GM12878 (cell line): ENCODE results near the gene NTSR1. TPM values are rescaled to one million over a fixed set of nuclear protein-coding genes. Genes with fewer than 3 reads are reported as not detected.

Experiments
- ATAC-seq: fragments of 200-7000 bp; cut with Tn5 transposase; 3 replicates; pipeline ENCODE4 v1.9.1; 2020; ENCODE audit warnings: mild to moderate bottlenecking, moderate library complexity
- BruUV-seq: library from RNA; stranded (reverse); fragments of 400-500 nt; replicated peaks from 2 replicates; lab custom pipeline; 2021; lab: Mats Ljungman, UMichigan
- CTCF ChIA-PET: fragments of 300-600 bp; sonication (Branson Sonifier 250); formaldehyde crosslinking; extraction: SDS; loops from one replicate; lab custom pipeline; 2021; ENCODE audit warnings: inconsistent platforms; lab: Yijun Ruan, JAX
- POLR2A ChIA-PET: fragments of 350-600 bp; formaldehyde crosslinking; extraction: SDS; loops from one replicate; lab custom pipeline; 2021; ENCODE audit warnings: inconsistent platforms; lab: Charles Lee
- RAD21 ChIA-PET: fragments of 300-600 bp; sonication (Branson Sonifier 250); formaldehyde crosslinking; loops from one replicate; lab custom pipeline; 2023; ENCODE audit warnings: antibody characterized with exemption; ENCODE audit not compliant: unreplicated experiment; lab: Charles Lee
- SMC1A ChIA-PET: fragments of 300-600 bp; sonication (Branson Sonifier 250); formaldehyde crosslinking; loops from one replicate; lab custom pipeline; 2023; ENCODE audit not compliant: unreplicated experiment, uncharacterized antibody; lab: Charles Lee
- DNase-seq: peaks from one replicate; pipeline ENCODE4 v3.0.0-alpha.2; 2011; ENCODE audit warnings: low read depth, low spot score
- FAIRE-seq: peaks from 3 replicates; lab custom pipeline; 2011; peaks lifted over from hg19 to GRCh38; lab: Jason Lieb, UNC
- H2AFZ ChIP-seq: 2 replicates; pipeline ENCODE4 v1.6.0; 2011; ENCODE audit warnings: low read depth, low read length, control low read depth; ENCODE audit not compliant: control insufficient read depth
- H3K27ac ChIP-seq: 2 replicates; pipeline ENCODE4 v1.5.1; 2011; ENCODE audit warnings: control low read depth; ENCODE audit not compliant: control insufficient read depth, insufficient read depth
- H3K27me3 ChIP-seq, 2 experiments: replicated peaks in 1 of 2; 2 replicates each; pipeline versions ENCODE4 v1.6.0 to v1.6.1; 2011; ENCODE audit warnings: low read length in 1 of 2; ENCODE audit not compliant: control insufficient read depth in 2 of 2, insufficient read depth in 2 of 2
- H3K36me3 ChIP-seq, 2 experiments: 2 replicates each; pipeline ENCODE4 v1.5.1; 2011; ENCODE audit warnings: low read length in 1 of 2; ENCODE audit not compliant: control insufficient read depth in 2 of 2, insufficient read depth in 2 of 2
- H3K4me1 ChIP-seq: 2 replicates; pipeline ENCODE4 v1.6.1; 2011; ENCODE audit warnings: mild to moderate bottlenecking, low read length, moderate library complexity, mixed read lengths; ENCODE audit not compliant: control insufficient read depth, insufficient read depth
- H3K4me2 ChIP-seq: 2 replicates; pipeline ENCODE4 v1.6.0; 2011; ENCODE audit warnings: control low read depth; ENCODE audit not compliant: control insufficient read depth, insufficient read depth
- H3K4me3 ChIP-seq: fragments of 200-600 bp; sonication (generic); 2 replicates; pipeline ENCODE4 v1.5.1; 2016
- H3K79me2 ChIP-seq: 2 replicates; pipeline ENCODE4 v1.6.0; 2011; ENCODE audit warnings: low read length; ENCODE audit not compliant: control insufficient read depth, insufficient read depth
- H3K9ac ChIP-seq: 2 replicates; pipeline ENCODE4 v1.8.0; 2011; ENCODE audit warnings: low read length, control low read depth, mixed read lengths; ENCODE audit not compliant: control insufficient read depth, insufficient read depth
- H3K9me3 ChIP-seq: replicated peaks from 3 replicates; pipeline ENCODE4 v1.5.1; 2011; ENCODE audit warnings: mild to moderate bottlenecking, low read length; ENCODE audit not compliant: control insufficient read depth, insufficient read depth
- H4K20me1 ChIP-seq: 2 replicates; pipeline ENCODE4 v1.6.0; 2011; ENCODE audit not compliant: control insufficient read depth, insufficient read depth
- BCL11A ChIP-seq: IDR thresholded peaks from 2 replicates; pipeline ENCODE4 v1.6.1; 2011; ENCODE audit warnings: low read depth, low read length
- BCLAF1 ChIP-seq: fragments of 450-650 bp; IDR thresholded peaks from 2 replicates; pipeline ENCODE4 v1.6.1; 2017; ENCODE audit warnings: antibody characterized with exemption, mild to moderate bottlenecking, moderate library complexity
- GABPA ChIP-seq: IDR thresholded peaks from 2 replicates; pipeline ENCODE4 v1.6.1; 2014; ENCODE audit warnings: antibody characterized with exemption, low read depth, mild to moderate bottlenecking, inconsistent platforms
- HDGF ChIP-seq: fragments of 450-650 bp; IDR thresholded peaks from 2 replicates; pipeline ENCODE4 v1.6.1; 2016; ENCODE audit warnings: antibody characterized with exemption
- JUND ChIP-seq: IDR thresholded peaks from 2 replicates; pipeline ENCODE4 v1.6.1; 2012; ENCODE audit warnings: low read depth, mild to moderate bottlenecking, low read length, improper control_type of control experiment, moderate library complexity
- MLLT1 ChIP-seq: fragments of 450-650 bp; IDR thresholded peaks from 2 replicates; pipeline ENCODE4 v1.6.1; 2016; ENCODE audit warnings: mild to moderate bottlenecking
- NFXL1 ChIP-seq: fragments of 450-650 bp; IDR thresholded peaks from 2 replicates; pipeline ENCODE4 v1.6.1; 2017; ENCODE audit warnings: antibody characterized with exemption, mild to moderate bottlenecking, borderline replicate concordance
- NFYB ChIP-seq: IDR thresholded peaks from 2 replicates; pipeline ENCODE4 v1.6.1; 2011; ENCODE audit warnings: low read depth, mild to moderate bottlenecking, low read length, improper control_type of control experiment, moderate library complexity; ENCODE audit not compliant: insufficient read depth
- PML ChIP-seq: IDR thresholded peaks from 2 replicates; pipeline ENCODE4 v1.6.1; 2012; ENCODE audit warnings: low read length, inconsistent platforms
- POLR2AphosphoS5 ChIP-seq: IDR thresholded peaks from 2 replicates; pipeline ENCODE4 v1.6.1; 2011; ENCODE audit warnings: mild to moderate bottlenecking, low read length, inconsistent platforms
- RCOR1 ChIP-seq: conservative IDR thresholded peaks from 2 replicates; pipeline ENCODE4 v1.6.1; 2012; ENCODE audit warnings: low read depth, low read length, improper control_type of control experiment
- RUNX3 ChIP-seq: IDR thresholded peaks from 2 replicates; pipeline ENCODE4 v1.6.1; 2012; ENCODE audit warnings: low read length, inconsistent platforms
- ZNF24 ChIP-seq: fragments of 450-650 bp; IDR thresholded peaks from 2 replicates; pipeline ENCODE4 v1.6.1; 2017; ENCODE audit warnings: antibody characterized with exemption, mild to moderate bottlenecking
- WGBS: methylation state at CpG from one replicate; pipeline ENCODE4 v1.1.6; 2016; ENCODE audit warnings: low lambda C conversion rate; ENCODE audit not compliant: insufficient replicate concordance, insufficient coverage; ENCODE audit errors: missing lambda C conversion rate; 5-methylcytosine and 5-hydroxymethylcytosine counted together
- in situ Hi-C: fragments of 300-500 bp; cut with MboI; formaldehyde crosslinking; loops from 9 replicates; pipeline ENCODE4 v1.14.3; 2018; ENCODE audit warnings: mixed read lengths
- intact Hi-C: fragments of 100-400 bp; cut with micrococcal nuclease; formaldehyde crosslinking; loops from one replicate; pipeline ENCODE4 v1.14.2; 2022; ENCODE audit not compliant: unreplicated experiment
- polyA plus RNA-seq, 11 experiments: library from polyadenylated mRNA; depleted of rRNA in 4 of 11; unstranded in 6 of 11; stranded (reverse) in 5 of 11; fragments of >200 nt; fragmentation: Nextera tagmentation in 4 of 11; fragmentation: Illumina TruSeq in 1 of 11; extraction: Ambion mirVana in 4 of 11; extraction: Trizol in 1 of 11; gene quantifications; 1 replicate in 1 of 11; 2 replicates in 10 of 11; pipeline versions ENCODE4 v1.2.1 to v1.2.3, GENCODE V29; 2011 to 2016; ENCODE audit warnings: inconsistent platforms in 2 of 11, missing spikeins in 2 of 11, low read depth in 1 of 11
- total RNA-seq, 4 experiments: library from RNA; depleted of rRNA in 3 of 4; stranded (reverse); fragments of >200 nt in 3 of 4; fragmentation: Illumina TruSeq in 1 of 4; extraction: Trizol in 1 of 4; gene quantifications; 2 replicates each; pipeline versions ENCODE4 v1.2.1 to v1.2.3, GENCODE V29; 2013 to 2021
- TF ChIP-seq, protein P1 (sequence below): IDR thresholded peaks from 2 replicates; pipeline ENCODE4 v1.6.1; 2011; ENCODE audit warnings: borderline replicate concordance, low read depth, mild to moderate bottlenecking, moderate library complexity, low read length; ENCODE audit not compliant: insufficient read depth, poor library complexity, severe bottlenecking

The NTSR1 gene
- total and polyA plus RNA-seq, 10 of the 15 experiments (the other 5 are each of a cell fraction or from before 2014, with no cell fraction given), result not detected

- BruUV-seq, result no TSS peak
- in situ Hi-C loops, result loop anchor here (5.0 kb wide), 1 partner anchor 51 kb away; no protein-coding TSS in a partner anchor
- Histone ChIP-seq H3K9me3 (no peaks in the 10 kb centered on the region; the same call in 2 of the 3 replicates), H3K4me2 (peak overlapping the region; percentile 71), H3K9ac (no peak overlapping the region), H3K4me1 (peaks cover 10% of the 10 kb centered on the region), H2AFZ (peak overlapping the region; percentile 81; the same call in 1 of the 2 replicates), H3K27me3 (peaks cover 0 to 1% of the 10 kb centered on the region in 2 experiments; a peak in 2 of 4 replicates), H3K4me3 (no peak overlapping the region), H3K79me2 (no peaks in the 10 kb centered on the region), H3K27ac (peak overlapping the region; percentile 42; the same call in 1 of the 2 replicates), H4K20me1 (no peaks in the 10 kb centered on the region), H3K36me3 (no peaks in the 10 kb centered on the region)
- TF ChIP-seq ZNF24 (no peak), RUNX3 (no peak), RCOR1 (no peak), GABPA (no peak), PML (no peak), BCLAF1 (no peak), MLLT1 (no peak), HDGF (no peak), BCL11A (no peak), POLR2AphosphoS5 (no peak), NFXL1 (no peak), JUND (no peak), NFYB (no peak)
- TF ChIP-seq, protein P1, sequence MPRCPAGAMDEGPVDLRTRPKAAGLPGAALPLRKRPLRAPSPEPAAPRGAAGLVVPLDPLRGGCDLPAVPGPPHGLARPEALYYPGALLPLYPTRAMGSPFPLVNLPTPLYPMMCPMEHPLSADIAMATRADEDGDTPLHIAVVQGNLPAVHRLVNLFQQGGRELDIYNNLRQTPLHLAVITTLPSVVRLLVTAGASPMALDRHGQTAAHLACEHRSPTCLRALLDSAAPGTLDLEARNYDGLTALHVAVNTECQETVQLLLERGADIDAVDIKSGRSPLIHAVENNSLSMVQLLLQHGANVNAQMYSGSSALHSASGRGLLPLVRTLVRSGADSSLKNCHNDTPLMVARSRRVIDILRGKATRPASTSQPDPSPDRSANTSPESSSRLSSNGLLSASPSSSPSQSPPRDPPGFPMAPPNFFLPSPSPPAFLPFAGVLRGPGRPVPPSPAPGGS, result no peak
- ChIA-PET POLR2A (no interaction called here), RAD21 (no interaction called here), CTCF (no interaction called here), SMC1A (no interaction called here)
- WGBS, result 80% methylated on average over 24 of the region's 24 CpGs
- DNase-seq, result no peak
- ATAC-seq, result no peak
- FAIRE-seq, result no peak
- intact Hi-C loops, result no loop called here
Measured at GRCh38 chr20:62776035-62776691, 67.5 kb downstream of the NTSR1 start.
